Measurements from ENCODE around the gene TPCN2.
A peak's percentile ranks its signal among the peaks of the same experiment; 100 is the strongest.
"Not testable (repeated sequence)": the region's sequence is repeated elsewhere in the genome, so short reads cannot be mapped to it uniquely, and the experiment has no call there.

TPCN2 gene

DNA sequence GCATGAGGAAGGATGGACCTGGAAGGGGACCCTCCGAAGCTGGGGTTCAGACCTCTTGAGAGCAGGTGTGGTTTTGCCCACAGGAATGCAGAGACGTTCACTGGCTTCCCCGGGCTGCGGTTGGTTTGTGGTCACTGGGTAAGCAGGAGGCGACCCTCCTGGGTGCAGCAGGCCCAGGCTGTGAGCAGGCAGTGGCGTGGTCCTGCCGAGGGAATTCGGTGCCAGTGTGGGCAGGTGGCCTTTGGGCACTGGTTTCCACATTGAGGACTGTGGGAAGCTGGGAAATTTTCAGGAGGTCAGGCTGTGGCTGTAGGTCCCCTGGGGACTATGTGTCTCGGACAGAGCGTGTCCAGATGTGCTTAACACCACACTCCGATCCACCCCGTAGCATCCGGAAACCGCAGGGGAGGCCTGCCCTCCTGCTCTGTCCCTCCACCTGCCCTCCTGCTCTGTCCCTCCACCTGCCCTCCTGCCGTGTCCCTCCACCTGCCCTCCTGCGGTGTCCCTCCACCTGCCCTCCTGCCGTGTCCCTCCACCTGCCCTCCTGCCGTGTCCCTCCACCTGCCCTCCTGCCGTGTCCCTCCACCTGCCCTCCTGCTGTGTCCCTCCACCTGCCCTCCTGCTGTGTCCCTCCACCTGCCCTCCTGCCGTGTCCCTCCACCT, 27.5 kb downstream of the TPCN2 start:
- DNase-seq (ENCODE audit: low read depth) = no peak

DNA sequence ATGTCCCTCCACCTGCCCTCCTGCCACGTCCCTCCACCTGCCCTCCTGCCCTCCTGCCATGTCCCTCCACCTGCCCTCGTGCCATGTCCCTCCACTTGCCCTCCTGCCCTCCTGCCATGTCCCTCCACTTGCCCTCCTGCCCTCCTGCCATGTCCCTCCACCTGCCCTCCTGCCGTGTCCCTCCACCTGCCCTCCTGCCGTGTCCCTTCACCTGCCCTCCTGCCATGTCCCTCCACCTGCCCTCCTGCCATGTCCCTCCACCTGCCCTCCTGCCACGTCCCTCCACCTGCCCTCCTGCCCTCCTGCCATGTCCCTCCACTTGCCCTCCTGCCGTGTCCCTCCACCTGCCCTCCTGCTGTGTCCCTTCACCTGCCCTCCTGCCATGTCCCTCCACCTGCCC, 28.2 kb downstream of the TPCN2 start:
- DNase-seq (ENCODE audit: low read depth) = not testable (repeated sequence)

DNA sequence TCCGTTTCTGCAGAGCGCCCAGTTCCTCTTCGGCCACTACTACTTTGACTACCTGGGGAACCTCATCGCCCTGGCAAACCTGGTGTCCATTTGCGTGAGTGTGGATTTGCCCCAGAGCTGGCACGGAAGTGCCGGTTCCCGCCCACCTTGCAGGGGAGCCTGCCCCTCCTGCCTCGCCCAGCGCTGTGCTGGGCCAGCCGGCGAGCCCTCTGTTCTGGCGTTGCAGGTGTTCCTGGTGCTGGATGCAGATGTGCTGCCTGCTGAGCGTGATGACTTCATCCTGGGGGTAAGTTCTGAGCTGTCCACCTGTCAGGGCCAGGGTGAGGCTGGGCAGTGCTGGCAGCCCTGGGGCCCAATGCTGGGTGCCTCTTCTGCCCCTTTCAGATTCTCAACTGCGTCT, 29.8 kb downstream of the TPCN2 start:
- DNase-seq (ENCODE audit: low read depth) = no peak

DNA sequence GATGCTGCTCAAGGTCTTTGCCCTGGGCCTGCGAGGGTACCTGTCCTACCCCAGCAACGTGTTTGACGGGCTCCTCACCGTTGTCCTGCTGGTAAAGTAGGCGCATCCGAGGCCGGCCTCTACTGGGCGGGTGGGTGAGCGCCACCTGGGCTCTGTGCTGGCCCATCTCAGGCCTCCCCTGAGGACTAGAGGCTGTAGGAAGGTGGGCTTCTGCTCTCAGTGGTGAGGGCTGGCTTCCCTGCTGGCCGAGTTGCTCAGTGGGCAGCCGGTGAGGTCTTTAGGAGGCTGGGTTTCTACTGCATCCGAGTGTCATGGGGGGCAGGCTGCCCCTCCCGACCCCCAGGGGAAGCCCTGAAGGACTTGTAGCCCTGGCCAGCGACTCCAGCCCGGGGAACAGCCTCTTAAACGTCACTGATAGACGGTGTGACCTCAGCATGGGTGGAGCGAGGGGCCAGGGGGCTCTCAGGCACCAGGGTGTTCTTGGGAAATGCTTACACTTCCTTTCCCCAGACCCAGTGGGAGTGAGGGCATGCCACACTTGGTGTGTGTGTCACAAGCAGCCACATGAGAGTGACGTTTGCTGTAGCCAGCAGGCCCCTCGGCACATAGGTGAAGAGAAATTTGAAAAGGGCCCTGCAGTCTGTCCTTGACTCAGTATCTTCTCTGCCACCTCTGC, 30.3 kb downstream of the TPCN2 start:
- no peak for DNase-seq (ENCODE audit: low read depth)

DNA sequence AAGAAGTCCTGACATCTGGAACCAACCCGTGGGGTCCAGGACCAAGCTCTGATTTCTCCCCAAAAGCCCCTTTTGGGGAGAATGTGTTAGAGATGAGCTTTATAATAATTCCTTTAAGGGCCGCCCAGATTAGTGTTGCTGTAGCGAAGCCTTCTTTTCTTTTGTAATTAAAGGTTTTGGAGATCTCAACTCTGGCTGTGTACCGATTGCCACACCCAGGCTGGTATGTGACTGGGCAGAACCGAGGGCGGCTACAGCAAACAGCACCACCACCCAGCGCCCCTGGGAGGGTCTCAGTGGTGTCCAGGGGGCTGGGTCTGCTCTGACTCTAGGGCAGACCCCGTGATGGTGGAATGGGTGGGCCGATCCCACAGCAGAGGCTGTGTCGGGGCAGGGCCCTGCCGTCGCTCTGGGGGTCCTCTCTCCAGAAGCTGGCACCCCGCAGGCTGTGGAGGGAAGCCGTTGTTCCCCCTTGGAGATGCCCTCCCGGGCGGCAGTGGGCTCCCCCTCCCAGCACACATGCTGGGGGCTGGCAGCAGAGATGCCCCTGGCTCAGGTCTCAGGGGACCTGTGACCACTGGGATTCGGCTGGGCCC, 31.0 kb downstream of the TPCN2 start:
- DNase-seq (ENCODE audit: low read depth) = no peak

DNA sequence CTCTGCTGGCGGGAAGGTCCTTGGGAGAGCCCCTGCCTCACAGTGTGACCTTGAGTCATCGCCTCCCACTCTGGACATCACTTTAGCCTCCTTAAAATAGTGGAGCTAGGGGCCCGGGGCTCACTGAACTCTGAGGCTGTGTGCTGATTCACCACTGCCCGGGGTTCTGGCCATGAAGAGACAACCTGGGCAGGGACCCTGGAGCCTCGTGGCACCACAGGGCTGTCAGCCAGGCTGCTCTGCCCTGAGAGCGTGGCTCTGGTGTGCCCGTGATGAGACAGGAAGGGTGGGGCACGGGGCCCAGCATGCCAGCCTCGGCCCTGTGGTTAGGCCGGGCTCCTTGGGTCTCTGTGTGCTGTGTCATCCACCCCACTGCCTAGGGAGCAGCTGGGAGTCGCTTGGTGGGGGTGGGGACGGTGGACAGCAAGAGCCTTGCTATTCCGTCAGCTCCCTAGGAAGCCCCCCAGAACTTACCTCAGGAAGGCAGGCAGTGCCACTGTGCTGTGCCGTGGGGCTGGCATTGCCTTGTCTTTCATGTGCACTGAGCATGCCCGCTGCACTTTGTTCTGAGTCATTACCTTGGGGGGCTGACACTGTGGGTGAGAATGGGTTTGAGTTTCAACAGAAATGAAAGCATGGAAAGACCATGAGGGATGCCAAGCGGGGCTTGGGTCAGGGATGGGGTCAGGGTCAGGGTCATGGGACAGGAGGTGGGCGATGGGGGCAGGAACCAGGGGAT, 31.7 kb downstream of the TPCN2 start:
- DNase-seq (ENCODE audit: low read depth) = peak; percentile 60

DNA sequence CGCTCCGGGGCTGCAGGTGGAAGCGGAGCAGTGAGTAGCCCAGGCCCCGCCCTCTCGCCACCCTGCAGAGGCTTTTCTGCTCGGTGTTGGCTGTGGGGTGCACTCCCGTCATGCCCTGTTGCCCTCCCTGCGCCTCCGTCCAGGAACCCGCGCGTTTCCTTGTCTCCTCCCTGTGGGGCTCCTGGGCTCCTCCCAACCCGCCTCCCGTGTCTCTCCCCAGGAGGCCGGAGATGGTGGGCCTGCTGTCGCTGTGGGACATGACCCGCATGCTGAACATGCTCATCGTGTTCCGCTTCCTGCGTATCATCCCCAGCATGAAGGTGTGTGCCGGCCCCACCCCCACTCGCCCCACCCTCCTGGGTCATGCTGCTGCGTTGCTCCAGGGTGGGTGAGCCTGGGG, 32.4 kb downstream of the TPCN2 start:
- no peak for DNase-seq (ENCODE audit: low read depth)

DNA sequence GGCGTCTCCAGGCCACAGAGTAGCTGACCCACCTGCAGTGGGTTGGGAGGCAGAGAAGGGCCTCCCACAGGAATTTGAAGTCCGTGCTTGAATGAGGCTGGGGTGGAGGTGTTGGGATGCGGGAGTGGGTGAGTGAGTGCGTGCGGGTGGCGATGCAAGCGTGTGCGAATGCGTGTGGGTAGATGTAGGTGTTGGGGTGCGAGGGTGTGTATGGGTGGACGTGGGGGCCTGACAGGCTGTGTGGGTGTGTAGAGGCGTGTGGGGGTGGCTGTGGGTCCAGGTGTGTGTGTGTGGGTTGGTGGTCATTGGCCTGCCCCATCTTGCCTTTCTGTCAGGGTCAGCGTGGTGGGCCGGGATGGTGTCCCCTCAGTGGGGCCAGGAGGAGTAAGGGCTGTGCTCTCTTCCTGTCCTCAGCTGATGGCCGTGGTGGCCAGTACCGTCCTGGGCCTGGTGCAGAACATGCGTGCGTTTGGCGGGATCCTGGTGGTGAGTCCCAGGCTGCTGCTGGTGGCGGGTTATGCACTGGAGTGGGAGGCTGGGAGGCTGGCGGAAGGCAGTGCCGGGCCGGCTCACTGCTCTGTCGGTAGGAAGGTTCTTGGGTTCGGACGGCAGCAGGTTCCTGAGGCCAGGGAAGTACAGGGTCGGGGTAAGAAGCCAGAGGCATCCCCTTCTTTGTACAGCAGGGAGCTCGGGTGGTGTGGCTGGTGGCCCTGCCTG, 35.0 kb downstream of the TPCN2 start:
- no peak for DNase-seq (ENCODE audit: low read depth)

DNA sequence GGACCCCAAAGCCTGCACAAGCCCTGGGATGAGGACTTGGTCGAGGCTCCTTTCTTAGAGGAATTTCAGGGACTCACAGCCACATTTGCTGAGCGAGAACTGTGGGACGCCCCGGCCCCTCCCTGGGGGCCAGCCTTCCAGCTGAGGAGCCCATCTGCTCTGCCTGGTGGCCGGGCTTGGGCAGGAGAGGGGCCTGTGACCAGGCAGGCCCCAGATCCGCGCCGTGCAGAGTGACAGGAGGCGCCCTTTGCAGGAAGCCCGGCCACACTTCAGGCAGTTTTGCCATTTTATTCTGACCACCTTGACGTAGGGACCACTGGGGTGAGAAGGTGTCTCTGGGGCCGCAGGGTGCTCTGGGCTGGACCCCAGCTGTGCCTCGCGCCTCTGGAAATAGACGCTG, 35.6 kb downstream of the TPCN2 start:
- DNase-seq (ENCODE audit: low read depth) = no peak

DNA sequence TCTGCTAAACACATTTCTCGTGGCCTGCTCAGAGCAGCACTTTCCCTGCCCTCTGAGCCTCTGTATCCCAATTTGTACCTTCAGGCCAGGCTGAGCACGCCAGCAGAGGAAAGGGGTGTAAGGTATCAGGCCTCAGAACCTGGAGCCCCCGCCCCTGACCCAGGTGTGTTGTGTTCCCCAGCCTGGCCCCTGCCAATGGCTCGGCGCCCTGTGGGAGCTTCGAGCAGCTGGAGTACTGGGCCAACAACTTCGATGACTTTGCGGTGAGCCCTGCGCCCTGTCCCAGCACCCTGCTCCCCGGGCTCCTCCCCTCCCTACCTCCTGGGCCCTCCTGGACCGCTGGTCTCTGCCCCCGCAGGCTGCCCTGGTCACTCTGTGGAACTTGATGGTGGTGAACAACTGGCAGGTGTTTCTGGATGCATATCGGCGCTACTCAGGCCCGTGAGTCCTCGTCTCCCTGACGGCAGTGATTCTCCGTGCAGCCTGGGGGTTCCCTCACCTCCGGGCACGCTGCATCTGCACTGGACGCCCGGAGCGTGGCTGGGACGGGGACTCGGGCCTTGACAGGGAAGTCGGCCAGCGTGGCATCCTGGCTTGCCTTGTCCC, 36.9 kb downstream of the TPCN2 start:
- DNase-seq (ENCODE audit: low read depth) = no peak

DNA sequence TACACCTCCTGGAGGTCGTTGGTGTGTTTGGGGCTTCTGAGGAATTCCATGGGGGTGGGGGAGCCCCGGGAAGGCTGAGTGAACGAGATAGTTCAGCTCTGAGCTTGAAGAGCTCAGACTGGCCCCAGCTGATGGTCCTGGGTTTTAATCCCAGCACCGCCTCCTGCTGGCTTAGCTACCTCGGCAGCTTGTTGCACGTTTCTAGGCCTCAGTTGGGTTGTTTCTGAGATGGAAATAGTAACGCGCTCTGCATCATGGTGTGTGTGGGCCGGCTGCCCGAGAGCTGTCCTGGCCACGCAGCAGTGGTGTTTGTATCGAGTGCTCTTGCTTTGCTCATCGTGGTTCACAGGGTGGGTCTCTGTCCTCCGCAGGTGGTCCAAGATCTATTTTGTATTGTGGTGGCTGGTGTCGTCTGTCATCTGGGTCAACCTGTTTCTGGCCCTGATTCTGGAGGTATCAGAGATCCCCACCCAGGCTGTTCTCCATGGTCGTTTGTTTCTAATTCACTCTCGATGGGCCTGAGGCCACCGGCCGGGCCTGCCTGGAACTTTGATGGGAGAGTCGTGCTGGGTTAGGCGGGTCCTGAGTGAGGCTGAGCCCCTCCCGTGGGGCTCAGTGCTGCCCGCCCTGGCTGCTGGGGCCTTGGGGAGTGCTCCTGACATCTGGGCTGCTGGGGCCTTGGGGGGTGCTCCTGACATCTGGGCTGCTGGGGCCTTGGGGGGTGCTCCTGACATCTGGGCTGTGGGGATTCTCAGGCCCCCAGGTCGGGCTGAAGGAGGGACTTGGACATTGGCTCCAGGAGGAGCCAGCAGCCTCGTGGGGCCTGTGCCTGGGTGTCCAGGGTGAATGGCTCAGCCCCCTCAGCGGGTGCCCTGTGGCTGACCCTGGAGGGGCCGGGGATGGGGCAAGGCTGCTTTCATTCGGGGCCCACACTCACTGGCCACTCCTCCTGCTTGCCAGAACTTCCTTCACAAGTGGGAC, 37.7 kb downstream of the TPCN2 start:
- no peak for DNase-seq (ENCODE audit: low read depth)

DNA sequence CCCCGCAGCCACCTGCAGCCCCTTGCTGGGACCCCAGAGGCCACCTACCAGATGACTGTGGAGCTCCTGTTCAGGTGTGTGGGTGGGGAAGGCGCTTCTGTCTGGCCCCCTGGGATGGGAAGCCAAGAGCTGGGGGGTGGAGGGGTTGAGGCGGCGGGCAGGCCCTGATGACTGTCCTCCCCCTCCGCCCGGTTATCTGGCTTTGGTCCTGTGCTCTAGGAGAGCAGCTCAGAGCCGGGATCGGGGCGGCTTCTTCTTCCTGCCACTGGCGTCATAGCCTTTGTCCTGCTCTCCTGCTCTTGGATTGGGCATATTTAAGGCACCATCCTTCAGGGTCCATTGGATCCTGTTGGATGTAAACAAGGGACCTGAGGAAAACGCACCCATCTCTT, 38.4 kb downstream of the TPCN2 start:
- no peak for DNase-seq (ENCODE audit: low read depth)

DNA sequence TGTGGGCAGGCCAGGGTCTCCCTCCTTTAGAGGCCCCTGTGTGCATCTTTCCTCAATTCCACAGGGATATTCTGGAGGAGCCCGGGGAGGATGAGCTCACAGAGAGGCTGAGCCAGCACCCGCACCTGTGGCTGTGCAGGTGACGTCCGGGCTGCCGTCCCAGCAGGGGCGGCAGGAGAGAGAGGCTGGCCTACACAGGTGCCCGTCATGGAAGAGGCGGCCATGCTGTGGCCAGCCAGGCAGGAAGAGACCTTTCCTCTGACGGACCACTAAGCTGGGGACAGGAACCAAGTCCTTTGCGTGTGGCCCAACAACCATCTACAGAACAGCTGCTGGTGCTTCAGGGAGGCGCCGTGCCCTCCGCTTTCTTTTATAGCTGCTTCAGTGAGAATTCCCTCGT, 39.1 kb downstream of the TPCN2 start:
- no peak for DNase-seq (ENCODE audit: low read depth)

DNA sequence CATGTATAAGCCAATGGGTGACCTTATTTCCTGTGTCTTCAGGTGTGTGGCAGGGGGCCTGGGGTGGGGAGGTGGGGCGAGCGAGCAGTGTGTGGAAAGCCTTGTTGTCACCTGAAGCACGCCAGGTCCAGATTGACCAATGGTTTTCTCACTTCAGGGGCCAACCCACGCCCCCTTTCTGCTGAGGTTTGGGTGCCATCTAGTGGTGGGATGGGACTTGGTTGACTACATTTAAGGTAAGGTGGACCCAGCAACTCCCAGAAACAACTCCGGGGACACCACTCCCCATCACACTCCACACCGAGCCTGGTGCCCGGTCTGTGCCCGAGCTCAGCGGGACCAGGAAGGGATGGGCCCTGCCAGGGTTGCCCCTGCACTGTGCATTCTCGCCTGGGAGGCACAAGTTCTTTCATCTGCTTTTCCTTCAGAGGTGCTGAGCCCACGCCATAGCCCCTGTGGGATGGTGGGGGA, 40.0 kb downstream of the TPCN2 start:
- DNase-seq (ENCODE audit: low read depth) = peak; percentile 52

DNA sequence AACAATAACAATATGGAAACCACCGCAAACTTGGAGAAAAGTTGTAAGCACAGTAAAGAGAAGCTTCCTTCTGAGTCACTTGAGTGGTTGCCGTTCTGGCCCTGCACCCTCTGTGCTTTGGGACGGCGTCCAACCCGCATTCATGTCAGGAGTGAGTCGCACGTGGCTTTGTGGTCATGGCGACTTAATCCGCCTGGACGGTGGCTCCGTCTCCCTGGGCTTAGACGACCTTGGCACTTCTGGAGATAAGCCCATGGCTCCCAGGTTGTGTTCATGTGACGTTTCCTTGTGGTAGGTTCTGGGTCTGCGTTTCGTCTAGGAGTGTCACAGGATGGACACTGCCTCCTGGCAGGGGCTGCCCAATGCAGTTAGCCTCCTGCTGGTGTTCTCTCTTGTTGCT, 40.5 kb downstream of the TPCN2 start:
- no peak for DNase-seq (ENCODE audit: low read depth)

DNA sequence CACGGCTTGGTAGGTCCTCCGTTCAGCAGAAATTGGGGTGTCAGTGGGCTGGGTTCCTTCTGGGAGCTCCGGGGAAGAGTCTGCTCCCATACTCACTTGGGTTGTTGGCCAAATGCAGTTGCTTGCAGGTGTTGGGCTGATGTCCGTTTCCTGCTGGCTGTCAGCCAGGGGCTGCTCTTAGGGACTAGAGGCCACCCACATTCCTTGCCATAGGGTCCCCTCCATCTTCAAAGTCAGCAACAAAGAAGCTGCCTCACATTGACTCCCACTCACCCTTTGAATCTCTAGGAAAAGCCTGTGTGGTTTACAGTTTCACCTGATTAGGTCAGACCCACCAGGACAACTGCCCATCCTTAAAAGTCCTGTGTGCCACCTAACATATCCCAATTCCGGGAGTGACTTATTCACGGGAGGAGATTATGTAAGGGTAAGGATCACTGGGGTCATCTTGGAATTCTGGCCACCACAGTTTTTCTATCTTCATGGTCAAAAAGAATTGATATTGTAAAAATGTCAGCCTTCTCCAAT, 43.0 kb downstream of the TPCN2 start:
- no peak for DNase-seq (ENCODE audit: low read depth)

DNA sequence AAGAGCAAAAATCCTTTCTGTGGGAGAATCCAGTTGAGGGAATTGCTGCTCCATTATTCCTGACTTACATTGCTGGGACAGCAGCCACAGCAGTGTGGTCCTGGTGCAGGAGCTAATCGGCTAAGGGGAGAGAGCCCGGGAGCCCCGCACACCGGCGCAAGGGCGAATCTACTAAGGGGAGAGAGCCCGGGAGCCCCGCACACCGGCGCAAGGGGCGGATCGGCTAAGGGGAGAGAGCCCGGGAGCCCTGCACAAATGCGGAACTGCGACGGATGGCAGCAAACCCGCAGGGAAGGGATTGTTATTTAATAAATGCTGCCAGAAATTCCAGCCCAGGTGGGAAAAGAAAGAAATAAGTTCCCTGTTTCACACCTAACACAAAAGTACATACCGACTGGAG, 43.5 kb downstream of the TPCN2 start:
- no peak for DNase-seq (ENCODE audit: low read depth)

DNA sequence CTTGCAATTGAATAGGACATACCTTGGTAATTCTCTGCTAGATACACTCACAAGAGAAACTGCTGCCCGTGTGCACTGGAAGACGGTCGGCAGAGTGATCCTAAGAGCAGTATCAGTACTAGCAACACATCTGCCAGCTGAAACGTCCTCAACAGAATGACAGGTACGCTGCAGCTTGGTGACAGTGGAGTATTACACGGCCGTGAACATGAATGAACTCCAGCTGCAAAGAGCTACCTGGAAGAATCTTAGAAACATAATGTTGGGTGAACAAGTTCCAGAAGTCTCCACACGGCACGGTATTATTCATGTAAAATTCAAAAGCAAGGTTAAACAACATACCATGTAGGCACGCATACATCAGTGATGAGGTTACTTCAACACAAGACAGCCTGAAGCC, 44.4 kb downstream of the TPCN2 start:
- no peak for DNase-seq (ENCODE audit: low read depth)

DNA sequence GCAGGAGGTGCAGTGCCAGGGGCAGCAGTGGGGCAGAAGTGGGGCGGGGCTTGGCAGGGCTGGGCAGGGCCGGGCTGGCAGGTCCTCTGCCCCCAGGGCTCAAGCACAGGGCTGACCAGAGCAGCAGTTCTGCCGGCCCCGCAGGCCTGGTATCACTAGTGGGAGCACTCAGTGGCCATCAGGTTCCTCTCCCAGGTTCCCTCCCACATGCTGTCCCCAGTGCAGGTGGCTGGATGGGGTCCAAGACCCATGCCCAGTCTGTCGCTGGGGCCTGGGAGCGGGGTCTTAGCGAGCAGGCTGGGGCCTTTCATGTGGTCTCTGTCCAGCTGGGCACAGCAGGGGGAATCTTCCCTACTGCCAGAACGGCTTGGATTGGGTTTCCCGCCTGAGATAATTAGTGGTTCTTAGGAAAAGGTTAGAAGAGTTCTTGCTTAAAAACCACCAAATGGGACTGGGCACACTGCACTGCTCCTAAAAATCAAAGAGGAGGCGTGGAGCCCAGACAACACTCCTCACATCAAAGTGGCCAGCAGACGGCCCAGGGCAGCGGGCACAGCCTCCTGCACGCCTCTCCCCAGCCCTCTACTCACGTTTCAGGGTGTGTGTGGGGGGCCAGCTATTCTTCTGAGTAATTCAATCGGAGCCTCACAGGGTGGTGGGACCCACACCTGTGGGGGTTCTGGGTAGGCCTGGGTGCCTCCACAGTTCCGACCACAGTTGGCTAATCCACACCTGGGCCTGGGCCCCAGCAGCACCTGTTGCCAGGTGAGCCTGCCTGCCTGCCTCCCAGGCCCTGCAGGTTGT, 45.6 kb downstream of the TPCN2 start:
- DNase-seq (ENCODE audit: low read depth) = no peak

DNA sequence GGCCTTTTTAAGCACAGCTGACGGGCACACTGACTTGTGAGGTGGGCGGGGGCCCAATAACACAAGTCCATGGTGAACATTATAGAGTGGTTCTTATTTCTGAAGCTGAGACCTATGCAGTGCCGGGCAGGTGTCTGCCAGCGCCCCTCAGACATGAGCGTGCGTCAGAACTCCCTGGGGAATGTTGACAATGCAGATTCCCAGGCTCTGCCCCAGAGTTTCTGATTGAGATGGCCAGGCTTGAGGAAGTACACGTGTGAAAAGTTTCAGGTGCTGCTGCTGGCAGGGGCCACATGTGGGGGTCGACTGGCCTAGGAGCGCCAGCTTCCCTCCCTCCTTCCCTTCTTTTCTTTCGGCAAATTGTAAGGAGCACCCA, 46.2 kb downstream of the TPCN2 start:
- no peak for DNase-seq (ENCODE audit: low read depth)
